Measurements from ENCODE around the gene ATP10A. TPM values are rescaled to one million over a fixed set of nuclear protein-coding genes. Genes with fewer than 3 reads are reported as not detected.

ATP10A gene
- total and polyA plus RNA-seq, 12 donors = 0.67 to 31.8 (median 16.1) TPM

DNA sequence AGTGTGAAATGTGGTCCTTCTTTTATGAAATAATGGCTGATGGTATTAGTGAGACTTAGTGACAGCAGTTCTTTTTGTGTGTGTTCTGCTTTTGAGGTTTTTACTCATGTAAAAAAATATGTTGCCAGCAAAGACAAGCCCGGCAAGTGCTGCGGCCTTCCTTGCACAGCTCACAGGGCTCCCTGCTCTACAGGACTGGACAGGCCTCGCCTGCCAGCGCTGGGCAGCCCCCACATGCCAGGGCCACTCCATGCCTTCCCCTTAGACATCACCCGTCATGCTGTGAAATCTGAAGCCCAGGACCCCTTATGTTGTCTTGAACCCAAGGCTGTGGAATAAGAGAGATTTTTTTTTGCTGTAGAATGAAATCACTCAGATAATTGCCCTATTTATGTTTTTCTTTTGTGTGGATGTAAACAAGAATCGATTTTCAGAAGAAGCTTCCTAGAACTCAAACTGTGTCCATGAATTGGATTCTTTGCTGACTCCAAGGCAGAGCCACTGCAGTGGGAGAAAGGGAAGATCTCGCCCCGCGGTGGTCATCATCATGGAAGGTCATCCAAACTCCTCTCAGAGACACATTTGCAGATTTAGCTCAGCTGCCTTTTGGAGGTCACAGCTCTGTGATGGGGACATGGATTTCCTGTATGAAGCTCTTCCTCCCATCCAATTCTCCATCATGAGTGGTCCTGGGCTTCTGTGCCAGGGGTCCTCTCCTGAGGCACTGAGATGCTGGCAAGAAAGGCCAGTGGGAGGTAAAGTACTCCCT lies 150.8 kb downstream of the ATP10A start:
- TF ChIP-seq POLR2A (IDR thresholded peaks at IDR 0.05) = no peak
- TF ChIP-seq, protein P1, sequence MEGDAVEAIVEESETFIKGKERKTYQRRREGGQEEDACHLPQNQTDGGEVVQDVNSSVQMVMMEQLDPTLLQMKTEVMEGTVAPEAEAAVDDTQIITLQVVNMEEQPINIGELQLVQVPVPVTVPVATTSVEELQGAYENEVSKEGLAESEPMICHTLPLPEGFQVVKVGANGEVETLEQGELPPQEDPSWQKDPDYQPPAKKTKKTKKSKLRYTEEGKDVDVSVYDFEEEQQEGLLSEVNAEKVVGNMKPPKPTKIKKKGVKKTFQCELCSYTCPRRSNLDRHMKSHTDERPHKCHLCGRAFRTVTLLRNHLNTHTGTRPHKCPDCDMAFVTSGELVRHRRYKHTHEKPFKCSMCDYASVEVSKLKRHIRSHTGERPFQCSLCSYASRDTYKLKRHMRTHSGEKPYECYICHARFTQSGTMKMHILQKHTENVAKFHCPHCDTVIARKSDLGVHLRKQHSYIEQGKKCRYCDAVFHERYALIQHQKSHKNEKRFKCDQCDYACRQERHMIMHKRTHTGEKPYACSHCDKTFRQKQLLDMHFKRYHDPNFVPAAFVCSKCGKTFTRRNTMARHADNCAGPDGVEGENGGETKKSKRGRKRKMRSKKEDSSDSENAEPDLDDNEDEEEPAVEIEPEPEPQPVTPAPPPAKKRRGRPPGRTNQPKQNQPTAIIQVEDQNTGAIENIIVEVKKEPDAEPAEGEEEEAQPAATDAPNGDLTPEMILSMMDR (IDR thresholded peaks at IDR 0.05) = no peak
- Histone ChIP-seq H3K27ac (no peak overlapping the region), H3K27me3 (no peaks in the 10 kb centered on the region), H3K4me1 (replicated peaks in 1 of 2) (no peaks in the 10 kb centered on the region), H3K4me3 (no peak overlapping the region), H3K36me3 (replicated peaks in 1 of 2) (no peaks in the 10 kb centered on the region), H3K9me3 (replicated peaks in 1 of 3) (no peaks in the 10 kb centered on the region)
- WGBS, 4 donors = 79 to 84% (median 80%) methylated on average over 9 of the region's 9 CpGs
- intact Hi-C loops (cut with DNase I) = loop anchor here in 1 of 2 donors (5.0 kb wide), 1 partner anchor 205 kb away; no protein-coding TSS in a partner anchor
- DNase-seq = peak in 1 of 7 donors; percentile 20

DNA sequence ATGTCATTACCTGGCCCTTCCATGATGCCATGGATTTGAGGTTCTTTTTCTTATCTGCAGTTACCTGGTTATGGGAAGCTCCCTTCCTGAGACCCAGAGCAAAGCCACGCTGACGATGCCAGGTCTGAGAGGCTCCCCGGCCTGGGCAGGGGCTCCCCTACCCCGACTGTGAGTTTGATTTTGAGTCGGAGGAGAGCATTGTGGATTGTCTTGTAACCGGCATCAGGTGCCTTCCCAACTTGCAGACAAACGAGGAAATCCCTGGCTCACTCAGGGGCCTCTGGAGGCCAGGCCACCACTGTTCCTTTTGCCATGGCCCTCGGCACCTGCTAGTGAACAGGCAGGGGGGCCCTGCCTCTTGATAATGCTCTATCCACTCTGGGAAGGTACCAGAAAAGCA lies 151.4 kb downstream of the ATP10A start:
- intact Hi-C loops (cut with DNase I) = loop anchor here in 1 of 2 donors (5.0 kb wide), 1 partner anchor 204 kb away; no protein-coding TSS in a partner anchor
- no peak overlapping the region for H3K4me3 ChIP-seq
- H3K36me3 ChIP-seq (replicated peaks in 1 of 2) = no peaks in the 10 kb centered on the region

DNA sequence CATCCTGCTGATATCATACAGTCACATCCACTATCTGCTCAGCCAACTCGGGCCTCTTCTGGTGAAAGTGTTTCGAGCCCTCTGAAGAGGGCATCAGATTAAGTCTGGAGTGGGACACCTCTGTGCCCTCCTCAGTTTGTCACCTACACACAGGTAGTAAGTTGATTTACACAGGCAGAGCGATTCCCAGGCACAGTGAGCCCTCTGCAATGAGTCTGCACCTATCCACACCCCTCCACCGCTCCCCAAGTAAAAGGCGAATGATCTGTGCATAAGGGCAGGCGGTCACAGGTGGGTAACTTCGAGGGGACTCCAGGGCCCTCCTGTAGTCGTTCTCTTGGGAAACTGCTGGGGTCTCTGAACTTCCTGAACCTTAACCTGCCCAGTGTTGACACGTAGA lies 152.0 kb downstream of the ATP10A start:
- H3K27me3 ChIP-seq = no peaks in the 10 kb centered on the region
- no peak overlapping the region for H3K27ac ChIP-seq
- 75 to 93% (median 86%) methylated on average over 7 to 9 of the region's 9 CpGs for WGBS, 4 donors
- no peak overlapping the region for H3K4me3 ChIP-seq
- intact Hi-C loops (cut with DNase I) = loop anchor here in 1 of 2 donors (5.0 kb wide), 1 partner anchor 204 kb away; no protein-coding TSS in a partner anchor
- H3K4me1 ChIP-seq (replicated peaks in 1 of 2) = no peaks in the 10 kb centered on the region
- H3K9me3 ChIP-seq (replicated peaks in 1 of 3) = no peaks in the 10 kb centered on the region
- no peaks in the 10 kb centered on the region for H3K36me3 ChIP-seq (replicated peaks in 1 of 2)
- no peak for DNase-seq
- no peak for TF ChIP-seq POLR2A (IDR thresholded peaks at IDR 0.05)
- TF ChIP-seq, protein P1 (IDR thresholded peaks at IDR 0.05) = no peak

More for the DNA sequence above, 151.4 kb downstream of the ATP10A start:
- TF ChIP-seq POLR2A (IDR thresholded peaks at IDR 0.05) = no peak
- TF ChIP-seq, protein P1 (IDR thresholded peaks at IDR 0.05) = no peak
- 80 to 95% (median 86%) methylated on average over 4 to 8 of the region's 8 CpGs for WGBS, 4 donors
- Histone ChIP-seq H3K27me3 (no peaks in the 10 kb centered on the region), H3K4me1 (replicated peaks in 1 of 2) (no peaks in the 10 kb centered on the region), H3K9me3 (replicated peaks in 1 of 3) (no peaks in the 10 kb centered on the region), H3K27ac (no peak overlapping the region)
- DNase-seq = no peak

DNA sequence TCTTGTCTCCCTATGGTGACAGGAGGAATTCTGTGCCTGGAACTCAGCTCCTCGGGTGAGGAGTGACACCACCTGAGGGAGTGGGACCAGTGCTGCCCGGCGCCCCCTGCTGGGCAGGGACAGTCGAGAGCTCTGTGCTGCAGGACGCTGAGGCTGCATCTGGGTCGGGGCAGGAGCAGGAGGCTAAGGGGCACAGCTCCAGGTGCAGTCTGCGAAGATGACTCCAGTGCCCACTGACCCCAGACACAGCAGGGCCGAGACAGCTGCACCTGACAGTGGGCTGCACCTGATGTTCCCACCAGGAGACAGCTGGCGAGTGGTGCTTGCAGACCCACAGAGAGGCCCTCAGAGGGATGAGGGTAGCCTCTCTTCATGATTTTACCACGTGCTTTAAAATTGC lies 152.9 kb downstream of the ATP10A start:
- Histone ChIP-seq H3K4me1 (replicated peaks in 1 of 2) (no peaks in the 10 kb centered on the region), H3K27me3 (no peaks in the 10 kb centered on the region), H3K27ac (no peak overlapping the region), H3K36me3 (replicated peaks in 1 of 2) (no peaks in the 10 kb centered on the region), H3K9me3 (replicated peaks in 1 of 3) (no peaks in the 10 kb centered on the region), H3K4me3 (no peak overlapping the region)
- peak; percentile 38 to 75 (median 63) for DNase-seq
- TF ChIP-seq, protein P1 (IDR thresholded peaks at IDR 0.05) = peak; percentile 43 to 75 (median 58)
- TF ChIP-seq POLR2A (IDR thresholded peaks at IDR 0.05) = no peak
- 29 to 69% (median 40%) methylated on average over 3 to 10 of the region's 10 CpGs for WGBS, 4 donors
- intact Hi-C loops (cut with DNase I) = loop anchor here in 1 of 2 donors (5.0 kb wide), 1 partner anchor 203 kb away; no protein-coding TSS in a partner anchor

Data from adrenal gland (tissue), 12 donors.